GM19463 (cell line): ENCODE results near the gene DLGAP1.

Experiments
- ATAC-seq: cut with Tn5 transposase; IDR thresholded peaks from one replicate; pipeline ENCODE4 v1.9.1; 2021; ENCODE audit warnings: mild to moderate bottlenecking, moderate library complexity; ENCODE audit not compliant: unreplicated experiment

Gene DLGAP1

GRCh38 chr18:4196351-4196750, 258.8 kb downstream of the DLGAP1 start:
- no peak for ATAC-seq

GRCh38 chr18:4193086-4193485, 262.0 kb downstream of the DLGAP1 start:
- no peak for ATAC-seq

GRCh38 chr18:4181882-4182568, 273.1 kb downstream of the DLGAP1 start:
- no peak for ATAC-seq

- no peak for ATAC-seq
These were observed 274.0 kb downstream of the DLGAP1 start for GRCh38 chr18:4181086-4181485.

- no peak for ATAC-seq
These were observed 282.7 kb downstream of the DLGAP1 start for GRCh38 chr18:4172196-4173100.

GRCh38 chr18:4157352-4157751, 297.8 kb downstream of the DLGAP1 start:
- no peak for ATAC-seq

- ATAC-seq: no peak
These were observed 308.3 kb downstream of the DLGAP1 start for GRCh38 chr18:4146797-4147196.

- ATAC-seq: no peak
These were observed 310.9 kb downstream of the DLGAP1 start for GRCh38 chr18:4144201-4144600.

GRCh38 chr18:4143585-4143984, 311.5 kb downstream of the DLGAP1 start:
- no peak for ATAC-seq

GRCh38 chr18:4142876-4143275, 312.2 kb downstream of the DLGAP1 start:
- no peak for ATAC-seq

GRCh38 chr18:4134700-4135099, 320.4 kb downstream of the DLGAP1 start:
- no peak for ATAC-seq

- no peak for ATAC-seq
These were observed 324.1 kb downstream of the DLGAP1 start for GRCh38 chr18:4130734-4131719.

- no peak for ATAC-seq
These were observed 328.2 kb downstream of the DLGAP1 start for GRCh38 chr18:4126939-4127338.

GRCh38 chr18:4125627-4126230, 329.4 kb downstream of the DLGAP1 start:
- ATAC-seq: no peak

GRCh38 chr18:4125224-4125623, 329.9 kb downstream of the DLGAP1 start:
- no peak for ATAC-seq

- no peak for ATAC-seq
These were observed 335.3 kb downstream of the DLGAP1 start for GRCh38 chr18:4119813-4120212.

GRCh38 chr18:4119127-4119648, 335.9 kb downstream of the DLGAP1 start:
- no peak for ATAC-seq

GRCh38 chr18:4108016-4108415, 347.1 kb downstream of the DLGAP1 start:
- no peak for ATAC-seq

GRCh38 chr18:4107049-4107467, 348.0 kb downstream of the DLGAP1 start:
- no peak for ATAC-seq

GRCh38 chr18:4106407-4107033, 348.6 kb downstream of the DLGAP1 start:
- peak; percentile 54 for ATAC-seq
